Amygdala (tissue), 56 donors: Measurements from ENCODE around the gene PPARG.
"Not testable (repeated sequence)": the region's sequence is repeated elsewhere in the genome, so short reads cannot be mapped to it uniquely, and the experiment has no call there.

Source experiments
- DNase-seq, 56 donors: peaks; one replicate each; lab custom pipeline; 2025; lab: John Stamatoyannopoulos, UW

PPARG gene

GRCh38 chr3:12370758-12371157, 81.9 kb downstream of the PPARG start:
- DNase-seq: no peak

GRCh38 chr3:12371525-12372140, 82.8 kb downstream of the PPARG start:
- no peak for DNase-seq

GRCh38 chr3:12372741-12373280, 83.9 kb downstream of the PPARG start:
- no peak for DNase-seq

GRCh38 chr3:12375572-12375971, 86.7 kb downstream of the PPARG start:
- no peak for DNase-seq

- DNase-seq: no peak
These were observed 91.0 kb downstream of the PPARG start for GRCh38 chr3:12379640-12380429.

GRCh38 chr3:12380461-12380860, 91.6 kb downstream of the PPARG start:
- no peak for DNase-seq

- no peak for DNase-seq
These were observed 92.3 kb downstream of the PPARG start for GRCh38 chr3:12381199-12381598.

- DNase-seq: no peak
These were observed 94.3 kb downstream of the PPARG start for GRCh38 chr3:12383218-12383617.

GRCh38 chr3:12384451-12385233, 95.8 kb downstream of the PPARG start:
- DNase-seq: no peak

- DNase-seq: not testable (repeated sequence)
These were observed 97.8 kb downstream of the PPARG start for GRCh38 chr3:12386514-12387291.

GRCh38 chr3:12388185-12388584, 99.3 kb downstream of the PPARG start:
- DNase-seq: no peak

- no peak for DNase-seq
These were observed 103.4 kb downstream of the PPARG start for GRCh38 chr3:12392101-12392878.

- DNase-seq: no peak
These were observed 105.0 kb downstream of the PPARG start for GRCh38 chr3:12393894-12394293.

GRCh38 chr3:12394569-12395271, 105.8 kb downstream of the PPARG start:
- no peak for DNase-seq

GRCh38 chr3:12395349-12396012, 106.6 kb downstream of the PPARG start:
- no peak for DNase-seq

- no peak for DNase-seq
These were observed 107.6 kb downstream of the PPARG start for GRCh38 chr3:12396471-12396870.

GRCh38 chr3:12399226-12399625, 110.4 kb downstream of the PPARG start:
- DNase-seq: no peak

GRCh38 chr3:12400616-12401194, 111.8 kb downstream of the PPARG start:
- no peak for DNase-seq
